HEK293 (cell line): ENCODE measurements around the gene ANKH.

Source experiments
- CTCF ChIA-PET: fragments of 350-600 bp; formaldehyde crosslinking; extraction: SDS; loops from one replicate; lab custom pipeline; 2021; ENCODE audit warnings: antibody characterized with exemption; lab: Yijun Ruan, JAX
- POLR2A ChIA-PET: fragments of 300-600 bp; formaldehyde crosslinking; extraction: SDS; loops from one replicate; lab custom pipeline; 2020; ENCODE audit warnings: antibody characterized with exemption, inconsistent platforms; lab: Yijun Ruan, JAX
- H3K27ac ChIP-seq: fragments of 200-500 bp; sonication (Bioruptor generic); 2 replicates; pipeline ENCODE4 v1.5.1; 2014; ENCODE audit warnings: low read depth, low read length, control low read depth, inconsistent platforms; ENCODE audit errors: extremely low read depth
- H3K36me3 ChIP-seq, 2 experiments: fragments of 200-500 bp in 1 of 2; sonication (Bioruptor generic) in 1 of 2; 1 replicate in 1 of 2; 2 replicates in 1 of 2; pipeline ENCODE4 v1.5.1; 2014 to 2017; ENCODE audit warnings: inconsistent platforms in 2 of 2, low read length in 2 of 2; ENCODE audit not compliant: control insufficient read depth in 2 of 2, insufficient read depth in 1 of 2
- H3K4me1 ChIP-seq: fragments of 200-500 bp; sonication (Bioruptor generic); 2 replicates; pipeline ENCODE4 v1.5.1; 2014; ENCODE audit warnings: mild to moderate bottlenecking, low read length, inconsistent platforms; ENCODE audit not compliant: control insufficient read depth, insufficient read depth
- H3K4me3 ChIP-seq: 2 replicates; pipeline ENCODE4 v1.5.1; 2011; ENCODE audit warnings: low read depth, mild to moderate bottlenecking, control low read depth, low read length, moderate library complexity
- H3K9me3 ChIP-seq: fragments of 200-500 bp; sonication (Bioruptor generic); 2 replicates; pipeline ENCODE4 v1.5.1; 2014; ENCODE audit warnings: low read depth, low read length, inconsistent platforms; ENCODE audit not compliant: control insufficient read depth, insufficient read depth
- GLIS1 ChIP-seq: fragments of 450-650 bp; formaldehyde crosslinking; IDR thresholded peaks from 2 replicates; pipeline ENCODE4 v1.5.1; 2016; ENCODE audit warnings: missing biosample characterization, missing genetic modification characterization
- KLF16 ChIP-seq: fragments of 450-650 bp; formaldehyde crosslinking; IDR thresholded peaks from 2 replicates; pipeline ENCODE4 v1.5.1; 2017; ENCODE audit warnings: missing biosample characterization, missing genetic modification characterization
- SCRT1 ChIP-seq: fragments of 450-650 bp; formaldehyde crosslinking; IDR thresholded peaks from 2 replicates; pipeline ENCODE4 v1.5.1; 2016; ENCODE audit warnings: missing biosample characterization, missing genetic modification characterization, borderline replicate concordance
- SCRT2 ChIP-seq: fragments of 450-650 bp; formaldehyde crosslinking; IDR thresholded peaks from 2 replicates; pipeline ENCODE4 v1.5.1; 2016; ENCODE audit warnings: missing biosample characterization, missing genetic modification characterization
- SP7 ChIP-seq: fragments of 450-650 bp; formaldehyde crosslinking; IDR thresholded peaks from 2 replicates; pipeline ENCODE4 v1.5.1; 2016; ENCODE audit warnings: missing biosample characterization, missing genetic modification characterization
- ZFP69B ChIP-seq: fragments of 450-650 bp; formaldehyde crosslinking; IDR thresholded peaks from 2 replicates; pipeline ENCODE4 v1.5.1; 2016; ENCODE audit warnings: missing biosample characterization, missing genetic modification characterization
- ZNF132 ChIP-seq: fragments of 450-650 bp; formaldehyde crosslinking; IDR thresholded peaks from 2 replicates; pipeline ENCODE4 v1.5.1; 2017; ENCODE audit warnings: missing biosample characterization, missing genetic modification characterization, borderline replicate concordance
- ZNF148 ChIP-seq: fragments of 450-650 bp; formaldehyde crosslinking; IDR thresholded peaks from 2 replicates; pipeline ENCODE4 v1.5.0; 2017; ENCODE audit warnings: missing biosample characterization, missing genetic modification characterization, borderline replicate concordance
- ZNF184 ChIP-seq: fragments of 450-650 bp; IDR thresholded peaks from 2 replicates; pipeline ENCODE4 v1.5.1; 2018; ENCODE audit warnings: missing biosample characterization, mild to moderate bottlenecking, missing genetic modification characterization
- ZNF23 ChIP-seq: fragments of 450-650 bp; formaldehyde crosslinking; IDR thresholded peaks from 2 replicates; pipeline ENCODE4 v1.5.1; 2016; ENCODE audit warnings: missing biosample characterization, missing genetic modification characterization, borderline replicate concordance
- ZNF292 ChIP-seq: fragments of 450-650 bp; formaldehyde crosslinking; IDR thresholded peaks from 2 replicates; pipeline ENCODE4 v1.5.1; 2016; ENCODE audit warnings: low read depth, missing biosample characterization, missing genetic modification characterization, borderline replicate concordance
- ZNF324 ChIP-seq: fragments of 450-650 bp; formaldehyde crosslinking; IDR thresholded peaks from 2 replicates; pipeline ENCODE4 v1.5.1; 2016; ENCODE audit warnings: missing biosample characterization, missing genetic modification characterization
- ZNF404 ChIP-seq: fragments of 450-650 bp; formaldehyde crosslinking; IDR thresholded peaks from 2 replicates; pipeline ENCODE4 v1.5.1; 2017; ENCODE audit warnings: missing biosample characterization, missing genetic modification characterization
- ZNF585B ChIP-seq: fragments of 450-650 bp; formaldehyde crosslinking; IDR thresholded peaks from 2 replicates; pipeline ENCODE4 v1.5.1; 2016; ENCODE audit warnings: missing biosample characterization, missing genetic modification characterization
- ZNF658 ChIP-seq: fragments of 450-650 bp; formaldehyde crosslinking; IDR thresholded peaks from 2 replicates; pipeline ENCODE4; 2016; ENCODE audit warnings: missing biosample characterization, missing genetic modification characterization
- ZNF660 ChIP-seq: fragments of 450-650 bp; IDR thresholded peaks from 2 replicates; pipeline ENCODE4 v1.5.1; 2018; ENCODE audit warnings: missing biosample characterization, mild to moderate bottlenecking, missing genetic modification characterization
- ZNF670 ChIP-seq: fragments of 450-650 bp; formaldehyde crosslinking; IDR thresholded peaks from 2 replicates; pipeline ENCODE4 v1.5.1; 2016; ENCODE audit warnings: missing biosample characterization, missing genetic modification characterization, low read depth
- ZNF777 ChIP-seq: fragments of 450-650 bp; formaldehyde crosslinking; IDR thresholded peaks from 2 replicates; pipeline ENCODE4 v1.5.1; 2017; ENCODE audit warnings: missing biosample characterization, missing genetic modification characterization, borderline replicate concordance
- ZSCAN5A ChIP-seq: fragments of 450-650 bp; formaldehyde crosslinking; IDR thresholded peaks from 2 replicates; pipeline ENCODE4 v1.5.1; 2016; ENCODE audit warnings: missing biosample characterization, missing genetic modification characterization
- TF ChIP-seq, protein P1 (sequence below): fragments of 450-650 bp; formaldehyde crosslinking; IDR thresholded peaks from 2 replicates; pipeline ENCODE4 v1.5.1; 2016; ENCODE audit warnings: missing biosample characterization, missing genetic modification characterization, low read depth
- TF ChIP-seq, protein P2 (sequence below): fragments of 450-650 bp; formaldehyde crosslinking; IDR thresholded peaks from 2 replicates; pipeline ENCODE4 v1.5.1; 2017; ENCODE audit warnings: missing biosample characterization, missing genetic modification characterization
- TF ChIP-seq, protein P3 (sequence below): fragments of 450-650 bp; formaldehyde crosslinking; IDR thresholded peaks from 2 replicates; pipeline ENCODE4 v1.5.1; 2016; ENCODE audit warnings: missing biosample characterization, missing genetic modification characterization

The ANKH gene

DNA sequence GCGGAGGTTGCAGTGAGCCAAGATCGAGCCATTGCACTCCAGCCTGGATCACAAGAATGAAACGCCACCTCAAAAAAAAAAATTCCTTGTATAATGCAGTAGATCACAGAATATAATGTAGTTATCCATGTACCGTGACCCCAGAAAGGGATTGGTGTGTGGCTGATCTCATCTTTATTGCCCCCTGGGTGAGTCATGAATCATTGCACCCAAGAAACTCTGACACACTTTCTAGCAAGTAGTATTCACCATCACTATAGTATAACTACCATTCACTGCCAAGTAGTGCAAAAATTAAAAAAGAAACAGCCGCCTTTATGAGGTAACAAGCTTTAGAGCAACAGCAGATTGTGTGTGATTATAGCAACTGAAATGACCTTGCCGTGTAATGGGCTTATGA, 23.7 kb upstream of the ANKH start:
- Histone ChIP-seq H3K9me3 (no peaks in the 10 kb centered on the region), H3K4me1 (no peaks in the 10 kb centered on the region), H3K27ac (no peak overlapping the region)
- TF ChIP-seq, protein P1, sequence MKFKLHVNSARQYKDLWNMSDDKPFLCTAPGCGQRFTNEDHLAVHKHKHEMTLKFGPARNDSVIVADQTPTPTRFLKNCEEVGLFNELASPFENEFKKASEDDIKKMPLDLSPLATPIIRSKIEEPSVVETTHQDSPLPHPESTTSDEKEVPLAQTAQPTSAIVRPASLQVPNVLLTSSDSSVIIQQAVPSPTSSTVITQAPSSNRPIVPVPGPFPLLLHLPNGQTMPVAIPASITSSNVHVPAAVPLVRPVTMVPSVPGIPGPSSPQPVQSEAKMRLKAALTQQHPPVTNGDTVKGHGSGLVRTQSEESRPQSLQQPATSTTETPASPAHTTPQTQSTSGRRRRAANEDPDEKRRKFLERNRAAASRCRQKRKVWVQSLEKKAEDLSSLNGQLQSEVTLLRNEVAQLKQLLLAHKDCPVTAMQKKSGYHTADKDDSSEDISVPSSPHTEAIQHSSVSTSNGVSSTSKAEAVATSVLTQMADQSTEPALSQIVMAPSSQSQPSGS: no peak
- TF ChIP-seq ZNF585B (tag by site-specific recombination) (no peak), ZFP69B (no peak), SP7 (tag by site-specific recombination) (0 out of 2 replicates have a peak, but pooled peaks have one; percentile 20), ZNF184 (peak; percentile 84; the same call in 1 of the 2 replicates), ZNF660 (peak; percentile 57; the same call in 1 of the 2 replicates), ZNF658 (no peak), GLIS1 (peak; percentile 32), ZNF404 (no peak), ZSCAN5A (tag by site-specific recombination) (no peak)
- TF ChIP-seq, protein P2, sequence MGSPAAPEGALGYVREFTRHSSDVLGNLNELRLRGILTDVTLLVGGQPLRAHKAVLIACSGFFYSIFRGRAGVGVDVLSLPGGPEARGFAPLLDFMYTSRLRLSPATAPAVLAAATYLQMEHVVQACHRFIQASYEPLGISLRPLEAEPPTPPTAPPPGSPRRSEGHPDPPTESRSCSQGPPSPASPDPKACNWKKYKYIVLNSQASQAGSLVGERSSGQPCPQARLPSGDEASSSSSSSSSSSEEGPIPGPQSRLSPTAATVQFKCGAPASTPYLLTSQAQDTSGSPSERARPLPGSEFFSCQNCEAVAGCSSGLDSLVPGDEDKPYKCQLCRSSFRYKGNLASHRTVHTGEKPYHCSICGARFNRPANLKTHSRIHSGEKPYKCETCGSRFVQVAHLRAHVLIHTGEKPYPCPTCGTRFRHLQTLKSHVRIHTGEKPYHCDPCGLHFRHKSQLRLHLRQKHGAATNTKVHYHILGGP (tag by site-specific recombination): peak; percentile 68
- TF ChIP-seq, protein P3, sequence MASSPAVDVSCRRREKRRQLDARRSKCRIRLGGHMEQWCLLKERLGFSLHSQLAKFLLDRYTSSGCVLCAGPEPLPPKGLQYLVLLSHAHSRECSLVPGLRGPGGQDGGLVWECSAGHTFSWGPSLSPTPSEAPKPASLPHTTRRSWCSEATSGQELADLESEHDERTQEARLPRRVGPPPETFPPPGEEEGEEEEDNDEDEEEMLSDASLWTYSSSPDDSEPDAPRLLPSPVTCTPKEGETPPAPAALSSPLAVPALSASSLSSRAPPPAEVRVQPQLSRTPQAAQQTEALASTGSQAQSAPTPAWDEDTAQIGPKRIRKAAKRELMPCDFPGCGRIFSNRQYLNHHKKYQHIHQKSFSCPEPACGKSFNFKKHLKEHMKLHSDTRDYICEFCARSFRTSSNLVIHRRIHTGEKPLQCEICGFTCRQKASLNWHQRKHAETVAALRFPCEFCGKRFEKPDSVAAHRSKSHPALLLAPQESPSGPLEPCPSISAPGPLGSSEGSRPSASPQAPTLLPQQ (tag by site-specific recombination): peak; percentile 45; the same call in 1 of the 2 replicates
- TF ChIP-seq, all 188 proteins: peak for 6
- no peak overlapping the region for H3K4me3 ChIP-seq
- no peaks in the 10 kb centered on the region for H3K36me3 ChIP-seq
- ChIA-PET POLR2A (no interaction called here), CTCF (interaction anchor here (1.3 kb wide), 1 partner anchor 168 kb away, joined by 5 read pairs; no protein-coding TSS in a partner anchor)

- POLR2A ChIA-PET: no interaction called here
- no peaks in the 10 kb centered on the region for H3K4me1 ChIP-seq
- H3K27ac ChIP-seq: no peak overlapping the region
- CTCF ChIA-PET: no interaction called here
- no peaks in the 10 kb centered on the region for H3K36me3 ChIP-seq
- H3K4me3 ChIP-seq: no peak overlapping the region
- H3K9me3 ChIP-seq: no peaks in the 10 kb centered on the region
- TF ChIP-seq SCRT2 (tag by site-specific recombination) (peak; percentile 71), ZNF23 (tag by site-specific recombination) (no peak), SCRT1 (0 out of 2 replicates have a peak, but pooled peaks have one; percentile 6)
Measured at GRCh38 chr5:14894748-14895147, 23.2 kb upstream of the ANKH start.

DNA sequence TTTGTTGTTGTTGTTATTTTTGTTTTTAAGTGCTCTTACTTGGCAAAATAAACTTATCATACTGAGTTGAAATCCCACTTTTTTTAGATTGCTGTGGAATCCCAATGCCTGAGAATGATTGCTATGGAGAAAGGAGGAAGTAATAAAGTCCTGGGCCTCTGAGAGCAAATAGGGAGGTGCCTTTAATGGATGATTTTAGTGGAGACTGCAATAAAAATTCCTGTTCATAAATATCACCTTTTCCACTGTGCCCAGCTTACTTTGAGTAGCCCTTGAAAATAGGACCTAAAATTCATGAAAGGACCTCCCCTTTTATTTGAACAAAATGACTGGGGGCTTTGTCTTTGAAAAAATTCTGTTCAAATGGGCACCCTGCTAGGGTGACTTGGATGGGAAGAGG, 21.8 kb upstream of the ANKH start:
- Histone ChIP-seq H3K36me3 (no peaks in the 10 kb centered on the region), H3K4me1 (no peaks in the 10 kb centered on the region), H3K9me3 (no peaks in the 10 kb centered on the region), H3K27ac (no peak overlapping the region), H3K4me3 (no peak overlapping the region)
- ChIA-PET CTCF (interaction anchor here (0.6 to 1.2 kb wide), 2 partner anchors 53 to 92 kb away, joined by 3 read pairs; no protein-coding TSS in a partner anchor), POLR2A (no interaction called here)
- TF ChIP-seq ZNF292 (no peak), ZNF670 (tag by site-specific recombination) (no peak), ZNF777 (no peak), ZNF148 (tag by site-specific recombination) (no peak), ZNF324 (tag by site-specific recombination) (no peak), KLF16 (tag by site-specific recombination) (no peak), ZNF132 (tag by site-specific recombination) (no peak)
- TF ChIP-seq, protein P1: no peak
